ENCODE data around the gene STAC. TPM values are rescaled to one million over a fixed set of nuclear protein-coding genes. Genes with fewer than 3 reads are reported as not detected.

The STAC gene
- total RNA-seq, 1 donor from 2014 or later, result 0.18 TPM

GRCh38 chr3:36501616-36502015, 121.3 kb downstream of the STAC start:
- Mint-ChIP-seq H3K27ac (ENCODE audit: unreplicated experiment) (no peak overlapping the region), H3K9me3 (ENCODE audit: unreplicated experiment) (no peaks in the 10 kb centered on the region), H3K36me3 (ENCODE audit: low read depth, unreplicated experiment) (no peaks in the 10 kb centered on the region), H3K27me3 (ENCODE audit: unreplicated experiment) (no peaks in the 10 kb centered on the region), H3K4me1 (ENCODE audit: unreplicated experiment) (no peaks in the 10 kb centered on the region), H3K4me3 (ENCODE audit: unreplicated experiment) (no peak overlapping the region)
- TF ChIP-seq, protein P1, sequence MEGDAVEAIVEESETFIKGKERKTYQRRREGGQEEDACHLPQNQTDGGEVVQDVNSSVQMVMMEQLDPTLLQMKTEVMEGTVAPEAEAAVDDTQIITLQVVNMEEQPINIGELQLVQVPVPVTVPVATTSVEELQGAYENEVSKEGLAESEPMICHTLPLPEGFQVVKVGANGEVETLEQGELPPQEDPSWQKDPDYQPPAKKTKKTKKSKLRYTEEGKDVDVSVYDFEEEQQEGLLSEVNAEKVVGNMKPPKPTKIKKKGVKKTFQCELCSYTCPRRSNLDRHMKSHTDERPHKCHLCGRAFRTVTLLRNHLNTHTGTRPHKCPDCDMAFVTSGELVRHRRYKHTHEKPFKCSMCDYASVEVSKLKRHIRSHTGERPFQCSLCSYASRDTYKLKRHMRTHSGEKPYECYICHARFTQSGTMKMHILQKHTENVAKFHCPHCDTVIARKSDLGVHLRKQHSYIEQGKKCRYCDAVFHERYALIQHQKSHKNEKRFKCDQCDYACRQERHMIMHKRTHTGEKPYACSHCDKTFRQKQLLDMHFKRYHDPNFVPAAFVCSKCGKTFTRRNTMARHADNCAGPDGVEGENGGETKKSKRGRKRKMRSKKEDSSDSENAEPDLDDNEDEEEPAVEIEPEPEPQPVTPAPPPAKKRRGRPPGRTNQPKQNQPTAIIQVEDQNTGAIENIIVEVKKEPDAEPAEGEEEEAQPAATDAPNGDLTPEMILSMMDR (IDR thresholded peaks at IDR 0.05; ENCODE audit: unreplicated experiment), result no peak
- DNase-seq (ENCODE audit: low spot score), result no peak

DNA sequence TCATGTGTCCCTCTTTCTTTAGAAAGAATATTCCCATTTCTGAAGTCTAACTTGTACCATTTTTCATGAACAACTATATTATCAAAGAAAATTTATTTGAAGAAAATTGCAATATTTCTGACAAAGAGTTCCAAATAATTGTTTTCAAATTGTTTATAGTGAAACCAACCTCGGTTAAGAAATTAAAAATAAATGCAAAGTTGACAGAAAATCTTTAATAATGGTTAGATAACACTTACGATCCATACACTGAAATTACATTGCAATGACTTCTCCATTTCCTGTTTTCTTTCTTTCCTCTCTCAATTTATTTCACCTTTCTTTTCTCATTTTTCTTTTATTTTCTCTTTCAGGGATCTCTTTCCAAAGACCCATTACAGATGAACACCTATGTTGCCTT, 125.1 kb downstream of the STAC start:
- Mint-ChIP-seq H3K4me1 (ENCODE audit: unreplicated experiment) (no peaks in the 10 kb centered on the region), H3K36me3 (ENCODE audit: low read depth, unreplicated experiment) (no peaks in the 10 kb centered on the region), H3K4me3 (ENCODE audit: unreplicated experiment) (no peak overlapping the region), H3K27ac (ENCODE audit: unreplicated experiment) (no peak overlapping the region), H3K9me3 (ENCODE audit: unreplicated experiment) (no peaks in the 10 kb centered on the region), H3K27me3 (ENCODE audit: unreplicated experiment) (peaks cover 1% of the 10 kb centered on the region)
- TF ChIP-seq, protein P1 (IDR thresholded peaks at IDR 0.05; ENCODE audit: unreplicated experiment), result no peak
- DNase-seq (ENCODE audit: low spot score), result no peak

- no peaks in the 10 kb centered on the region for H3K36me3 Mint-ChIP-seq (ENCODE audit: low read depth, unreplicated experiment)
- no peak overlapping the region for H3K27ac Mint-ChIP-seq (ENCODE audit: unreplicated experiment)
- no peak for DNase-seq (ENCODE audit: low spot score)
- peaks cover 1% of the 10 kb centered on the region for H3K27me3 Mint-ChIP-seq (ENCODE audit: unreplicated experiment)
- H3K9me3 Mint-ChIP-seq (ENCODE audit: unreplicated experiment), result no peaks in the 10 kb centered on the region
- H3K4me3 Mint-ChIP-seq (ENCODE audit: unreplicated experiment), result no peak overlapping the region
- H3K4me1 Mint-ChIP-seq (ENCODE audit: unreplicated experiment), result no peaks in the 10 kb centered on the region
- TF ChIP-seq, protein P1 (IDR thresholded peaks at IDR 0.05; ENCODE audit: unreplicated experiment), result no peak
These were observed 131.6 kb downstream of the STAC start for GRCh38 chr3:36511791-36512486.

DNA sequence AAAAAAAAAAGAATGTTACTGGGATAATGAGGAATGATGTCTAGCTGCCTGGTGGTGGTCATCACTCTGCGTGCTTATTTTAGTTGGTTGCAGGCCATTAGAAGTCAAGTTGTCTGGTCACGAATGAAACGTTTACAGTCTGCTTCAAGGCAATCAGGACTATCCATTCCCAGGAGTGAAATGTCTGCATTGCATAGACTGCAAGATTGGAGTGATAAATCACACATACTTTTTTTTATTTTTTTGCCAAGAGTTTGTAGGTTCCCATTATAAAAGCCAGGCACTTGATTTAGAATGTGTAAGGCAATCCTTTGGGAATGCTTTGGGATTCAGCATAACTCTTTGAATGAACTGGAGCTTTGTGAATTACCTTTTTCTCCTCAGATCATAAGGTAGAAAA, 132.3 kb downstream of the STAC start:
- TF ChIP-seq, protein P1 (IDR thresholded peaks at IDR 0.05; ENCODE audit: unreplicated experiment), result no peak
- H3K27me3 Mint-ChIP-seq (ENCODE audit: unreplicated experiment), result peaks cover 1% of the 10 kb centered on the region
- H3K4me3 Mint-ChIP-seq (ENCODE audit: unreplicated experiment), result no peak overlapping the region
- H3K27ac Mint-ChIP-seq (ENCODE audit: unreplicated experiment), result no peak overlapping the region
- DNase-seq (ENCODE audit: low spot score), result no peak
- no peaks in the 10 kb centered on the region for H3K9me3 Mint-ChIP-seq (ENCODE audit: unreplicated experiment)
- H3K4me1 Mint-ChIP-seq (ENCODE audit: unreplicated experiment), result no peaks in the 10 kb centered on the region
- no peaks in the 10 kb centered on the region for H3K36me3 Mint-ChIP-seq (ENCODE audit: low read depth, unreplicated experiment)

- Mint-ChIP-seq H3K27ac (ENCODE audit: unreplicated experiment) (no peak overlapping the region), H3K36me3 (ENCODE audit: low read depth, unreplicated experiment) (no peaks in the 10 kb centered on the region), H3K27me3 (ENCODE audit: unreplicated experiment) (peaks cover 1% of the 10 kb centered on the region), H3K4me3 (ENCODE audit: unreplicated experiment) (no peak overlapping the region), H3K4me1 (ENCODE audit: unreplicated experiment) (no peaks in the 10 kb centered on the region), H3K9me3 (ENCODE audit: unreplicated experiment) (no peaks in the 10 kb centered on the region)
- DNase-seq (ENCODE audit: low spot score), result no peak
- TF ChIP-seq, protein P1 (IDR thresholded peaks at IDR 0.05; ENCODE audit: unreplicated experiment), result no peak
These were observed 133.9 kb downstream of the STAC start for GRCh38 chr3:36514171-36514570.

Measured in endothelial cell (in vitro differentiated cells).